ENCODE data around the gene ZNF500.

- TF ChIP-seq CTCF (IDR thresholded peaks at IDR 0.05; ENCODE audit: insufficient read depth, low read length, poor library complexity, severe bottlenecking) (no peak), EZH2phosphoT487 (conservative IDR thresholded peaks at IDR 0.05; ENCODE audit: low read length) (no peak)
These were observed 53.1 kb downstream of the ZNF500 start for GRCh38 chr16:4713663-4714501.

Measured in SU-DHL-6 (cell line).